ENCODE measurements around the gene SMARCD3. TPM values are rescaled to one million over a fixed set of nuclear protein-coding genes. Genes with fewer than 3 reads are reported as not detected.
A peak's percentile ranks its signal among the peaks of the same experiment; 100 is the strongest.

Gene SMARCD3
- total RNA-seq, 4 donors from 2014 or later, result 21.3 to 80.7 (median 43.3) TPM

DNA sequence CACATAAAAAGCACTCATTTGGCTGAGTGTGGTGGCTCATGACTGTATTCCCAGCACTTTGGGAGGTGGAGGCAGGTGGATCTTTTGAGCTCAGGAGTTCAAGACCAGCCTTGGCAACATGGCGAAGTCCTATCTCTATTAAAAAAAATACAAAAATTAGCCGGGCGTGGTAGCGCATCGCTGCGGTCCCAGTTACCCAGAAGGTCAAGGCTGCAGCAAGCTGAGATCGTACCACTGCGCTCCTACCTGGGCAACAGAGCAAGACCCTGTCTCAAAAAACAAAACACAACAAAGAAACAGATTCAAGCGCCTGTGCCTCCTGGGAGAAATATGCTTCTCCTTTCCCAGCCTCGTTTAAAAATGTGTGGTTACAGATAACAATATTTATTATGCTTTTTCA, 19.2 kb downstream of the SMARCD3 start:
- DNase-seq, result no peak
- no peaks in the 10 kb centered on the region for H3K27me3 ChIP-seq
- intact Hi-C loops (cut with DNase I; ENCODE audit: low total_unique reads), result loop anchor here (10.0 kb wide), 1 partner anchor 1354 kb away; the partner anchor contains the start of gene ATP6V0E2
- TF ChIP-seq, protein P1, sequence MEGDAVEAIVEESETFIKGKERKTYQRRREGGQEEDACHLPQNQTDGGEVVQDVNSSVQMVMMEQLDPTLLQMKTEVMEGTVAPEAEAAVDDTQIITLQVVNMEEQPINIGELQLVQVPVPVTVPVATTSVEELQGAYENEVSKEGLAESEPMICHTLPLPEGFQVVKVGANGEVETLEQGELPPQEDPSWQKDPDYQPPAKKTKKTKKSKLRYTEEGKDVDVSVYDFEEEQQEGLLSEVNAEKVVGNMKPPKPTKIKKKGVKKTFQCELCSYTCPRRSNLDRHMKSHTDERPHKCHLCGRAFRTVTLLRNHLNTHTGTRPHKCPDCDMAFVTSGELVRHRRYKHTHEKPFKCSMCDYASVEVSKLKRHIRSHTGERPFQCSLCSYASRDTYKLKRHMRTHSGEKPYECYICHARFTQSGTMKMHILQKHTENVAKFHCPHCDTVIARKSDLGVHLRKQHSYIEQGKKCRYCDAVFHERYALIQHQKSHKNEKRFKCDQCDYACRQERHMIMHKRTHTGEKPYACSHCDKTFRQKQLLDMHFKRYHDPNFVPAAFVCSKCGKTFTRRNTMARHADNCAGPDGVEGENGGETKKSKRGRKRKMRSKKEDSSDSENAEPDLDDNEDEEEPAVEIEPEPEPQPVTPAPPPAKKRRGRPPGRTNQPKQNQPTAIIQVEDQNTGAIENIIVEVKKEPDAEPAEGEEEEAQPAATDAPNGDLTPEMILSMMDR (IDR thresholded peaks at IDR 0.05), result no peak
- TF ChIP-seq POLR2A (IDR thresholded peaks at IDR 0.05), result no peak
- H3K9me3 ChIP-seq, result no peaks in the 10 kb centered on the region
- no peak overlapping the region for H3K27ac ChIP-seq
- H3K36me3 ChIP-seq, result no peaks in the 10 kb centered on the region
- no peak overlapping the region for H3K4me3 ChIP-seq
- peaks cover 17 to 24% of the 10 kb centered on the region in 2 donors for H3K4me1 ChIP-seq

DNA sequence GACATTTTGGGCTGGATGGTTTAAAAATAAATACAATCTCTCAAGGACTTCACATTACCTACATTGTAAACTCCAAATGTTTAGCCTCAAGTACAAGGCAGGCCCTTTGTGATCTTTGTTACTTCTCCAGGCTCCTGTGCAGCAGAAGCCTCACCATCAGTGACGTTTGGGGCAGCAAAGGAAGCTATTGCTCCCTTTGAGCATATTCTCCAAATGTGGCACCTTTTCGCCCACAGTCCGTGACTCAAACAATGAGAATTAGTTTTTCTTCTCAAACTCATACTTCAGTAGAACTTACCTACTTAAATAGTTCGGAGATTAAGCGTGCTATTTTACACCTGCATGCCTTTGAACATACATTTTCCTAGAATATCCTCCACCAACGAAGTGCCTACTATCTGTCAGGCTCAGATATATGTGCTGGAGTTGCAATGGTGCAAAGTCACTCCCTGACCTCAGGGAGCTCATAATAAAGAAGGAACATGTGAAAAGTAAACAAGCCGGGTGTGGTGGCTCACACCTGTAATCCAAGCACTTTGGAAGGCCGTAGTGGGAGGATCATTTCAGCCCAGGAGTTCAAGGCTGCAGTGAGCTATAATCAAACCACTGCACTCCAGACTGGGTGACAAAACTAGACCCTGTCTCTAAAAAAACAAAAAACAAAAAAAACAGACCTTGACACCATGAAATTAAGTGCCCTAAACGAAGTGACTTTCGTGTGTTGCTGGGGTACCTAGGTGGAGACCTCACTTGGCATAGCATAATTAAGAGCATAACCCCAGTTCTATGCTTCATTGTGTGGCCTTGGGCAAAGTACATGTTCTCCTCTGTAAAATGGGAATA, 20.2 kb downstream of the SMARCD3 start:
- intact Hi-C loops (cut with DNase I; ENCODE audit: low total_unique reads), result loop anchor here (10.0 kb wide), 1 partner anchor 1353 kb away; the partner anchor contains the start of gene ATP6V0E2
- TF ChIP-seq, protein P1 (IDR thresholded peaks at IDR 0.05), result no peak
- TF ChIP-seq POLR2A (IDR thresholded peaks at IDR 0.05), result no peak
- Histone ChIP-seq H3K27me3 (no peaks in the 10 kb centered on the region), H3K27ac (peak overlapping the region; percentile 69 to 82), H3K36me3 (no peaks in the 10 kb centered on the region), H3K9me3 (no peaks in the 10 kb centered on the region), H3K4me3 (peak overlapping the region in 1 of 2 donors; percentile 86), H3K4me1 (peaks cover 13 to 16% of the 10 kb centered on the region in 2 donors)
- DNase-seq, result no peak

DNA sequence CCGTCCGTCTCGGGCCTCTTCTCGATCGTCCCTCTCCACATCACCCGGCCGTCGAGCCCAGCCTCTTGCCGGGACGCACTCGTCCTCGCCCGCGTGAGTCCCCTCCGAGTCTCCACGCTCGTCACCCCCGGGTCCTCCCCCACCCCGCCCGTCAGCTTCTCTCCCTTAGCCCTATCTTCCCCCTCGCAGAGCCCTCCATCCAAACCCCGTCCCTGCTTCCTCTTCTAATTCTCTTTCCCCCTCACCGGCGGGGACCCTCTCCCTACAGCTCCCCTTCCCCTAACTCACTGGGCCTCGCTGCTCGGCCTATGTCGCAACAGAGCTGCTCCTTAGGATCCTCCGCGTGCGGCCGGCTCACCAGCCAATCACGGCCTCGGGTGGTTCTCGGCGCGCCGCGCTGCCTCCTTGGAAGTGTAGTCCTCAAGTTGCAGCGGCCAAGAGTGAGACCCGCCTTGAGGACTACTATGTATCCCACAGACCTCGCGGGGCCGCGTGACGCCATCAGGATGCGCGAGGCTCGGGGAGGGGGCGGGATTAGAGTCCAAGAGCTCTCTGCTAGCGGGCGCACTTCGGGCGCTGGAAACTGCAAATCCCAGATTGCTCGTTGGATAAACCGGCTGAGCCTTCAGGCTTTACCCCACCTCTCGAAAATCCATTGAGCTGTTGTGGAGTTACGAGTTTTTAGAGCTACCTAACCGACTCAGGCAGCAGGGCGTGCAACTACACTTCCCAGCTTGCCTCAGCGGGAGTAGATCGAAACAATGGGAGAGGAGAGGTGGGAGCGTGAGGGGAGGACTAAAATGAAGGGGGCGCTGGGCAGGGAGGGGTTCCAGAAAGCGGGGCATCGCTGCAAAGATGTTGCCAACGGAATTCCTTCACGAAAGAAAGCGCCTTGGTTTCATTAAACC, 21.4 kb downstream of the SMARCD3 start, which contains the start of gene ABCF2:
Gene ABCF2 (minus strand): TSS at position 331 of the 908 bp plus-strand sequence. CDS start 747 bp downstream, outside the sequence.
- TF ChIP-seq POLR2A (IDR thresholded peaks at IDR 0.05), result peak; percentile 24 to 68
- TF ChIP-seq, protein P1 (IDR thresholded peaks at IDR 0.05), result peak in 1 of 4 experiments; percentile 45
- peak within 1 kb of the TSS; percentile 69 to 82 for H3K27ac ChIP-seq
- H3K27me3 ChIP-seq, result no peaks in the 10 kb centered on the region
- H3K4me1 ChIP-seq, result peaks cover 12% of the 10 kb centered on the region in 2 donors
- H3K9me3 ChIP-seq, result no peaks in the 10 kb centered on the region
- H3K4me3 ChIP-seq, result peak within 1 kb of the TSS; percentile 81 to 86
- intact Hi-C loops (cut with DNase I; ENCODE audit: low total_unique reads), result loop anchor here (10.0 kb wide), 1 partner anchor 1352 kb away; the partner anchor contains the start of gene ATP6V0E2
- peak; percentile 99 for DNase-seq
- no peaks in the 10 kb centered on the region for H3K36me3 ChIP-seq

DNA sequence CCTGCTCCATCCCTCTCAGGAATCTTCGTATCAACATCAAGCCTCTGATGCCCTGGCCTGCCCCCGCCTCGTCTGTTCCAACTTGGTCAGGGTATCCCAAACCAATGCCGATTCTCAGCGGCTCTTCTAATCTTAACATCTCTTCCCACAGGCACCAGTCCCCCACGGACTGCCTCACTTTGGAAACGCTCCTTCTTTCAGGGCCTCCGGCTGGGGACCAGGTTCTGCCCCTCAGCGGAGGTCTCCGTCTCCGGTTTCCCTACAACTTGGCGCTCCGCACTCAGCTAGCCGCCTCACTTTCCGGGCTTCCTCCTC, 22.0 kb downstream of the SMARCD3 start:
- TF ChIP-seq, protein P1 (IDR thresholded peaks at IDR 0.05), result no peak
- no peak for TF ChIP-seq POLR2A (IDR thresholded peaks at IDR 0.05)
- intact Hi-C loops (cut with DNase I; ENCODE audit: low total_unique reads), result loop anchor here (10.0 kb wide), 1 partner anchor 1352 kb away; the partner anchor contains the start of gene ATP6V0E2
- peak overlapping the region in 1 of 2 donors; percentile 78 for H3K27ac ChIP-seq

More for the DNA sequence above, 22.0 kb downstream of the SMARCD3 start:
- Histone ChIP-seq H3K36me3 (no peaks in the 10 kb centered on the region), H3K27me3 (no peaks in the 10 kb centered on the region), H3K4me1 (peaks cover 12% of the 10 kb centered on the region in 2 donors), H3K9me3 (no peaks in the 10 kb centered on the region), H3K4me3 (peak overlapping the region; percentile 81 to 86)
- no peak for DNase-seq

Data from uterus (tissue), 4 donors.